HG02623 (cell line): ENCODE measurements around the gene MDH1.

Source experiments
- ATAC-seq: cut with Tn5 transposase; IDR thresholded peaks from one replicate; pipeline ENCODE4 v1.9.1; 2021; ENCODE audit warnings: moderate library complexity; ENCODE audit not compliant: unreplicated experiment

The MDH1 gene

GRCh38 chr2:63628403-63628942 lies 39.7 kb downstream of the MDH1 start:
- no peak for ATAC-seq

DNA sequence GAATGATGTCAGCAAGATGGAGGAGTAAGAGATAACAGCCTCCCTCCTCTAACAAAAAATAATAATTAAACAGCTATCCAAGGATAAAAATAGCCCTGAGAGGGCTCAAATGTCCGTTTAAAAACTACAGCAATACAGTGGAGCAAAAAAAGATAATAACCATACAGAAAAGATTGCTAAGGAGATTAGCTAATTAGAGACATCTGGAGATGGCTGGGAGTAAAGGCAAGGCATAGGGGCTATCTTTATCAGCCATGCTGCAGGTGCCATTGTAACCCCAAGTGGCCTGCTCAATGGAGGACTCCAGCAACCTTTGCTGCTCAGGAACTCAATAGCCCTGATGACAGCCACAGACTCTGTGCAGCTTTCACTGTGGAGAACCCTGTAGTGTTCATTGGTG lies 42.7 kb downstream of the MDH1 start:
- ATAC-seq = no peak

- no peak for ATAC-seq
Measured at GRCh38 chr2:63632382-63632781, 43.6 kb downstream of the MDH1 start.

- ATAC-seq = no peak
Measured at GRCh38 chr2:63639344-63639743, 50.6 kb downstream of the MDH1 start.

- no peak for ATAC-seq
Measured at GRCh38 chr2:63642946-63643345, 54.2 kb downstream of the MDH1 start.

GRCh38 chr2:63643486-63643885 lies 54.7 kb downstream of the MDH1 start:
- ATAC-seq = no peak

DNA sequence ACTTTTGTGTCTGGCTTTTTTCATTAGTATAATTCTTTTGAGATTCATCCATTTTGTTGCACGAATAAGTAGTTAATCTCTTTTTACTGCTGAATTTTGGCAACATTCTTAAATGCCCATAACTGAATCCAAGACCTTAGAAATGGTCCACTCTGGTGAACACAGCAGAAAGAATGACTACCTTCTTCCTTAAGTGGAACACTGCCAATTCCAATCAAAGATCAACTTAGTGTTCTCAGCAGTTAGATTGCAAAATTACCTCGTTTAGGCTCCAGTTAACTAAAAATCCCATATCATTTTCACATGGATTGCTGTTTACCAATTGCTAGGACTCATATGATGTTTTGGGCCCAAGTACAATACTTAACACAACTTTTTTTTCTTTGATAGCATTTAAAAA lies 59.9 kb downstream of the MDH1 start:
- no peak for ATAC-seq

GRCh38 chr2:63649829-63650228 lies 61.1 kb downstream of the MDH1 start:
- ATAC-seq = no peak

GRCh38 chr2:63650756-63651155 lies 62.0 kb downstream of the MDH1 start:
- no peak for ATAC-seq

- ATAC-seq = no peak
Measured at GRCh38 chr2:63651356-63651755, 62.6 kb downstream of the MDH1 start.

DNA sequence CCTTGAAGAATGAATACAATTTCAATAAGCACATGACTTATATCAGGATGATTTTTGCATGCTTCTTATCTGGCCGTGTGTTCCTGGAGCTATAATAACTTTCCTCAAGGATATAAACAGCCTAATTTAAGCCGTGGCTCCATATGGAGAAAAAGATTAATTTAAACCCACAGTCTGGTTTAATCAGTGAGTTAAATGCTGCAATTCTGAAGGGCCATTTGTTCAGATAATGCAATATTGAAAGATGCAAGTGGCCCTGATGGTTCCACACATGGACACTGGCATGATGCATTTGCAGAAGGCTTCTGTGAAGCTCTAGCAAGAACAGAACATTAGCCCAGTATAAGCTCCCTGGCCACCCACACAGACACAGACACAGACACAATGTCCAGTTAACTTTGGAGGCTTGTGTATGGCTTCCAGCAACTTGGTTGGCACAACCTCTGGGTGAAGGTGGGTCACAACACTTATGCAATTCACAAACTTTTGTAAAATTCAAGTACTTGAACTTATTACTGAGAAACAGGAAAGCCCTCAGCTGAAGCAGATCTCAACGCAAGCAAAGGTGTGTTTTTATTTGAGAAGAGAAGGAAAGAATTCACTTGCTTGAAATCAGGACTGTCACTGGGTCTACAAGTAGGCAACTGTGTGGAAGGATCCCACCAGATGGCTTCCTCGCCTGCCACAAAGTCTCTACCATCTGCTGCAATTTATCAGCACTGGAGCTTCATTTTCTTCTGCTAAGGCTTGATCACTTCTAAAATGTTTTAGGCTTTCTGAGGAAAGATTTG lies 63.3 kb downstream of the MDH1 start:
- ATAC-seq = no peak

- ATAC-seq = no peak
Measured at GRCh38 chr2:63652652-63652985, 63.9 kb downstream of the MDH1 start.

DNA sequence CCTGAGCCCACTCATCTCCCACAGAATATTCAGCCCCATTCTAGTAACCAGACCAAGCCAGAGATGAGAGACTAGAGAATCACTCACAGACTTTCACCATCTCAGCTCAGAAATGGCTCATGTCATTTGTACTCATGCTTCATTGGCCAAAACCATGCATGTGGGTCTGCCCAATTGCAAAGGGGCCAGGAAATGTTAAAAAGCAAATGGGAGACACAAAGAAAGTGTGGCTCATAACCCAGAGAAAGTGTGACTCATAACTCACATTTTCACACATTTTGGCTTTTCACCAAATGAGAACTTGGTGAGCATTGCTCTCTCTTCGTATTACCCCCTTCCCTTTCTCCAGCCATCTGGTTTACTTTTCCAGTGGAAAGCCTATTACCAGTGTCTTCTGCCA lies 66.2 kb downstream of the MDH1 start:
- ATAC-seq = peak; percentile 75
